Breast epithelium (tissue), 4 donors: Measurements from ENCODE around the gene CIBAR2. TPM values are rescaled to one million over a fixed set of nuclear protein-coding genes. Genes with fewer than 3 reads are reported as not detected.
A peak's percentile ranks its signal among the peaks of the same experiment; 100 is the strongest.

Source experiments
- DNase-seq, 2 donors: peaks; one replicate each; pipeline ENCODE4 v3.0.0-alpha.2; 2019; ENCODE audit warnings: low spot score in 2 of 2
- H3K27ac ChIP-seq, 2 donors: fragments of 200-600 bp; sonication (generic) in 1 of 2; one replicate each; pipeline ENCODE4 v1.5.1; 2016 to 2019; ENCODE audit warnings: mild to moderate bottlenecking in 1 of 2
- H3K27me3 ChIP-seq, 2 donors: fragments of 200-600 bp; sonication (generic) in 1 of 2; one replicate each; pipeline versions ENCODE4 v1.5.1 to v1.6.0; 2017 to 2019; ENCODE audit warnings: control low read depth in 1 of 2, mild to moderate bottlenecking in 1 of 2
- H3K36me3 ChIP-seq: fragments of 200-600 bp; one replicate; pipeline ENCODE4 v1.5.1; 2019
- H3K4me1 ChIP-seq, 2 donors: fragments of 200-600 bp; sonication (generic); one replicate each; pipeline ENCODE4 v1.5.1; 2016 to 2019; ENCODE audit warnings: control low read depth in 1 of 2
- H3K4me3 ChIP-seq, 3 donors: fragments of 200-600 bp; sonication (generic); 1 replicate in 2 of 3; 2 replicates in 1 of 3; pipeline ENCODE4 v1.5.1; 2016 to 2019; ENCODE audit warnings: mild to moderate bottlenecking in 3 of 3, moderate library complexity in 2 of 3
- H3K9me3 ChIP-seq, 2 donors: fragments of 200-600 bp; sonication (generic) in 1 of 2; one replicate each; pipeline ENCODE4 v1.5.1; 2016 to 2019; ENCODE audit warnings: control low read depth in 1 of 2
- CTCF ChIP-seq, 3 donors: fragments of 450-650 bp; IDR thresholded peaks; one replicate each; pipeline ENCODE4 v1.5.1; 2016 to 2017; ENCODE audit warnings: antibody characterized with exemption in 3 of 3, mild to moderate bottlenecking in 3 of 3, moderate library complexity in 3 of 3
- POLR2A ChIP-seq: fragments of 450-650 bp; IDR thresholded peaks from one replicate; pipeline ENCODE4 v1.6.1; 2016; ENCODE audit warnings: antibody characterized with exemption, mild to moderate bottlenecking, moderate library complexity
- POLR2AphosphoS5 ChIP-seq, 3 donors: sonication (generic); formaldehyde crosslinking; IDR thresholded peaks; one replicate each; pipeline ENCODE4 v1.6.1; 2017; ENCODE audit warnings: antibody characterized with exemption in 3 of 3
- intact Hi-C: fragments of 100-400 bp; cut with DNase I; formaldehyde crosslinking; loops from one replicate; pipeline ENCODE4 v1.15.1; 2023; ENCODE audit warnings: low total_unique reads
- total RNA-seq, 3 donors: library from RNA; depleted of rRNA; stranded (reverse); fragments of >200 nt; gene quantifications; one replicate each; pipeline ENCODE4 v1.1.0, GENCODE V29; 2016

Gene CIBAR2
- total RNA-seq, 3 donors from 2014 or later: not detected

DNA sequence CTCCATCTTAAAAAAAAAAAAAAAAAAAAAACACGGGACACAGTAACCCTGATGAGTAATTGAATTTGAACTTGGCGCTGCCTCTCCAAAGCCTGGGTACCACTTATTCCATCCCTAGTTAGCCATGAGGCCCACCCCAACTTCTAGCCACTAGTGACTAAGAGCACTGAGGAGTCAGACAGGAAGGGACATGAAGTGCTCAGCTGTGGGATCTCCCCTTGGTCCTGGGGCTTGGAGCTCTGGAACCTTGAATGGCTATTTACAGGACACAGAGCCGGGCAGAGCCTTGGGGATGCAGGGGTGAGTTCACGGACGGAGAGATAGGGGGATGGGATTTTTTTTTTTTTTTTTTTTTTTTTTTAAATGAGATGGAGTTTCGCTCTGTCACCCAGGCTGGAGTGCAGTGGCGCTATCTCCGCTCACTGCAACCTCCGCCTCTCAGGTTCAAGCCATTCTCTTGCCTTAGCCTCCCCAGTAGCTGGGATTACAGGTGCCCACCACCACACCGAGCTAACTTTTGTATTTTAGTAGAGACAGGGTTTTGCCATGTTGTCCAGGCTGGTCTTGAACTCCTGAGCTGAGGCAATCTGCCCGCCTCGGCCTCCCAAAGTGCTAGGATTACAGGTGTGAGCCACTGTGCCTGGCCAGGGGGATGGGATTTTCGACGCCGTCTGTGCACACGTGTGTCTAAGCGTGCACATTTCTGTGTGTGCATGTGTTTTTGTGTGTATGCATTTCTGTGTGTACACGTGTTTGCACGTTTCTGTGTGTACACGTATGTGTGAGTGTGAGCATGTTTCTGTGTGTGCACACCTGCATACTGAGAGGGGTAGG, 20.4 kb upstream of the CIBAR2 start:
- H3K4me3 ChIP-seq: no peak overlapping the region
- H3K27ac ChIP-seq: no peak overlapping the region
- H3K27me3 ChIP-seq: no peaks in the 10 kb centered on the region
- TF ChIP-seq POLR2AphosphoS5 (IDR thresholded peaks at IDR 0.05) (no peak), CTCF (IDR thresholded peaks at IDR 0.05) (no peak), POLR2A (no peak)
- H3K36me3 ChIP-seq: no peaks in the 10 kb centered on the region
- DNase-seq: no peak
- no peaks in the 10 kb centered on the region for H3K9me3 ChIP-seq
- intact Hi-C loops: no loop called here
- peaks cover 0 to 15% of the 10 kb centered on the region in 2 donors for H3K4me1 ChIP-seq

DNA sequence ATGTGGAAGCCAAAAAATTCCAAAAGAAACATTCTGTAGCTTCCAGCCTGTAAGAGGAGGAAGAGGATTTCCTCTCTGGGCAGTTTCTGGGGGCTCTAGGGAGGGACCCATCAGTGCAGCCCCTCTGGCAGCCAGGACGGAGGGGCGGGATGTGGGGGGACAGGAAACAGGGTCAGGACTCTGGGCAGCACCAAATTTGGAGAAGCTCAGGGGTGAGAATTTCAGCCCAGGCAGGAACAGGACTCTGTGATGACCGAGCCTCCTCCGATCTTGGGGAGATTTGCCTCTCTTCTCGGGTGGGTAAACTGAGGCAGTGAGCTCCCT, 18.4 kb upstream of the CIBAR2 start:
- no peak for TF ChIP-seq POLR2AphosphoS5 (IDR thresholded peaks at IDR 0.05)
- TF ChIP-seq POLR2A: no peak
- TF ChIP-seq CTCF (IDR thresholded peaks at IDR 0.05): no peak
- intact Hi-C loops: no loop called here
- no peaks in the 10 kb centered on the region for H3K27me3 ChIP-seq
- no peaks in the 10 kb centered on the region for H3K9me3 ChIP-seq
- no peak for DNase-seq
- H3K27ac ChIP-seq: peak overlapping the region; percentile 82 to 88
- H3K36me3 ChIP-seq: no peaks in the 10 kb centered on the region
- H3K4me3 ChIP-seq: no peak overlapping the region
- H3K4me1 ChIP-seq: peaks cover 0 to 20% of the 10 kb centered on the region in 2 donors

DNA sequence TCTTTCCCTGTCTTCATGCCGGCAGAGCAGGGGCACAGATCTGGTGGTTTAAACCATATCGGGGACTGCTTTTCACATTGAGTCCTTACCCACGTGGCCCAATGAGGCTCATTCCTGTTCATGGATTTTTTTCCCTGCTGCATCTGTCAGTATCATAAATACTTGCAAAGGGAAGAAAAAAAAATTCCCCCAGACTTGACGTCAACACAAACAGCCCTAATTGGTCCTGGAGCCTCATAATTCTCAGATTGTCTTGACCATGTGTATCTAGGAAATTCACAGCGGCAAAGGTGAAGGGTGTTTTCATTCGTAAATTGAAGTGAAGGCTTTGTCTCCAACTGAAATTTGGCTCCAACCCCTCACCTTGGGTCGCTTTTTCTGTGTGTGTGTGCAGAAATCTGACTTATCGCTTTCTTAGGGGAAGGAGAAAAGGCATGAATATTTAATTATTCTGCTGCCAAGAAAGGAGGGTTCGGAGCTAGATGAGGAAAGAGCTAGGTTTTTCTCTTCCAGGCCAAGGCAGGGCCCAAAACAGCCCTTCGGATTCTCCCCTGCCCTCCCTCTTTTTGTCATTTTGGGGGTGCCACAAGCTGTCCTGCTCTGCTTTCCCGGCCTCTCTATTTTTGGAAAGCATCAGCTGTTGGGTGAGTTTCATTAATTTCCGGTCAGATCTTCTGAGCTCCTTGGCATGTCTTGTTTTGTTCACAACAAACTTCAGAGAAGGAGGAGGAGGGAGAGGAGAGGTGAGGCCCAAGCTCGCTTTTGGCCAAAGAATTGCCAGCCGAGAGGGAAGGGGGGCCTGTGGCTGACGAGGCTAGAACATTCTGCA, 17.8 kb upstream of the CIBAR2 start:
- Histone ChIP-seq H3K4me1 (peaks cover 0 to 22% of the 10 kb centered on the region in 2 donors), H3K27me3 (no peaks in the 10 kb centered on the region), H3K36me3 (no peaks in the 10 kb centered on the region), H3K9me3 (no peaks in the 10 kb centered on the region), H3K27ac (peak overlapping the region; percentile 82 to 88), H3K4me3 (no peak overlapping the region)
- TF ChIP-seq CTCF (IDR thresholded peaks at IDR 0.05): no peak
- no peak for TF ChIP-seq POLR2A
- peak in 2 of 3 donors; percentile 29 to 33 for TF ChIP-seq POLR2AphosphoS5 (IDR thresholded peaks at IDR 0.05)
- intact Hi-C loops: no loop called here
- DNase-seq: peak in 1 of 2 donors; percentile 78

DNA sequence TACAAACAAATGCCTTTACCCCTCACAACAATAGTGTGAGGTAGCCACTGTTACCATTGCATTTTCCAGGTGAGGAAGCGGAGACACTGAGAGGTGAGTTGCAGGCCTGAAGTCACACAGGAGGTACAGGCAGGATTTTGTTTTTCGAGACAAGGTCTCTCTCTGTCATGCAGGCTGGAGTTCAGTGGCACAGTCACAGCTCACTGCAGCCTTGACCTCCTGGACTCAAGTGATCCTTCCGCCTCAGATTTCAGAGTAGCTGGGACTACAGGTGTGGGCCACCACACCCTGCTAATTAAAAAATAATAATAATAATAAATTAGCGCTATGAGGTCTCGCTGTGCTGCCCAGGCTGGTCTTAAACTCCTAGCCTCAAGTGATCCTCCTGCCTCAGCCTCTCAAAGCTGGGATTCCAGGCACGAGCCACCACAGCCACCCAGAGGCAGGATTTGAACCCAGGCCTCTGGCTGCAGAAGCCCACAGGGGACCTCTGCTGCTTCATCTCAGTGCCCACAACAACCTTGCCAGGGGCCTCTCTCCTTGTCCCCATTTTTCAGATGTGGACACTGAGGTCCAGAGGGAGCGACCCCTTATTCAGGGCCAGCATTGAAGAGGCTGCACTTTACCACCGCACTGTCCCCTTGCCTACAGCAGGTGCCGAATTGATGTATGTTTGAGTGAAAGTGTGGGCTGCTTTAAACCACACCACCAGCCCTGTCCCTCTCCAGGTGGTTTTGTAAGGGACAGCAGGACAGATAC, 16.0 kb upstream of the CIBAR2 start:
- TF ChIP-seq CTCF (IDR thresholded peaks at IDR 0.05) (no peak), POLR2AphosphoS5 (IDR thresholded peaks at IDR 0.05) (no peak), POLR2A (no peak)
- H3K4me1 ChIP-seq: peaks cover 0 to 22% of the 10 kb centered on the region in 2 donors
- intact Hi-C loops: no loop called here
- no peaks in the 10 kb centered on the region for H3K27me3 ChIP-seq
- no peak overlapping the region for H3K4me3 ChIP-seq
- H3K27ac ChIP-seq: no peak overlapping the region
- no peaks in the 10 kb centered on the region for H3K36me3 ChIP-seq
- DNase-seq: no peak
- no peaks in the 10 kb centered on the region for H3K9me3 ChIP-seq
